K562 (cell line): Measurements from ENCODE around the gene STX2. TPM values are rescaled to one million over a fixed set of nuclear protein-coding genes. Genes with fewer than 3 reads are reported as not detected.

Source experiments
- CHD7 ChIP-seq: fragments of 200-600 bp; sonication (generic); IDR thresholded peaks from one replicate; pipeline ENCODE4 v1.6.1; 2012; ENCODE audit warnings: mild to moderate bottlenecking, low read depth, low read length, inconsistent platforms
- PHF20 ChIP-seq: fragments of 450-650 bp; IDR thresholded peaks from 2 replicates; pipeline ENCODE4 v1.6.1; 2018; ENCODE audit not compliant: partially characterized antibody
- polyA plus RNA-seq, 8 experiments: library from polyadenylated mRNA; depleted of rRNA in 4 of 8; stranded (reverse) in 5 of 8; unstranded in 3 of 8; fragments of >200 nt; fragmentation: Nextera tagmentation in 2 of 8; fragmentation: Illumina TruSeq in 1 of 8; extraction: Ambion mirVana in 2 of 8; extraction: Trizol in 1 of 8; gene quantifications; 2 replicates each; pipeline versions ENCODE4 v1.2.1 to v1.2.3, GENCODE V29; 2011 to 2014; ENCODE audit warnings: inconsistent platforms in 1 of 8, missing spikeins in 1 of 8
- total RNA-seq, 7 experiments: library from RNA; depleted of rRNA in 6 of 7; stranded (reverse); fragments of >200 nt in 6 of 7; fragmentation: Illumina TruSeq in 2 of 7; extraction: Trizol in 2 of 7; gene quantifications; 2 replicates each; pipeline versions ENCODE4 v1.2.1 to v1.2.3, GENCODE V29; 2011 to 2021; ENCODE audit warnings: low replicate concordance in 1 of 7

The STX2 gene
- total and polyA plus RNA-seq, 9 of the 15 experiments (the other 6 are each of a cell fraction or from before 2014, with no cell fraction given) = 22.2 to 54.6 (median 30.8) TPM

- TF ChIP-seq CHD7 (no peak), PHF20 (no peak)
- TF ChIP-seq, all 486 proteins: peak for 23
Measured at GRCh38 chr12:130838284-130838950, 633 bp downstream of the STX2 start (continued).
